Testis (tissue), 2 donors: ENCODE results near the gene TRAK2.

Experiments used
- POLR2A ChIP-seq: fragments of 450-650 bp; IDR thresholded peaks from one replicate; pipeline ENCODE4 v1.6.1; 2017; ENCODE audit warnings: antibody characterized with exemption, mild to moderate bottlenecking, moderate library complexity
- TF ChIP-seq, protein P1 (sequence below), 3 experiments: fragments of 450-650 bp in 2 of 3; fragments of 200-600 bp in 1 of 3; sonication (generic) in 1 of 3; IDR thresholded peaks; one replicate each; pipeline ENCODE4 v1.5.1; 2016 to 2019; ENCODE audit warnings: antibody characterized with exemption in 3 of 3, mild to moderate bottlenecking in 2 of 3, moderate library complexity in 1 of 3

DNA sequence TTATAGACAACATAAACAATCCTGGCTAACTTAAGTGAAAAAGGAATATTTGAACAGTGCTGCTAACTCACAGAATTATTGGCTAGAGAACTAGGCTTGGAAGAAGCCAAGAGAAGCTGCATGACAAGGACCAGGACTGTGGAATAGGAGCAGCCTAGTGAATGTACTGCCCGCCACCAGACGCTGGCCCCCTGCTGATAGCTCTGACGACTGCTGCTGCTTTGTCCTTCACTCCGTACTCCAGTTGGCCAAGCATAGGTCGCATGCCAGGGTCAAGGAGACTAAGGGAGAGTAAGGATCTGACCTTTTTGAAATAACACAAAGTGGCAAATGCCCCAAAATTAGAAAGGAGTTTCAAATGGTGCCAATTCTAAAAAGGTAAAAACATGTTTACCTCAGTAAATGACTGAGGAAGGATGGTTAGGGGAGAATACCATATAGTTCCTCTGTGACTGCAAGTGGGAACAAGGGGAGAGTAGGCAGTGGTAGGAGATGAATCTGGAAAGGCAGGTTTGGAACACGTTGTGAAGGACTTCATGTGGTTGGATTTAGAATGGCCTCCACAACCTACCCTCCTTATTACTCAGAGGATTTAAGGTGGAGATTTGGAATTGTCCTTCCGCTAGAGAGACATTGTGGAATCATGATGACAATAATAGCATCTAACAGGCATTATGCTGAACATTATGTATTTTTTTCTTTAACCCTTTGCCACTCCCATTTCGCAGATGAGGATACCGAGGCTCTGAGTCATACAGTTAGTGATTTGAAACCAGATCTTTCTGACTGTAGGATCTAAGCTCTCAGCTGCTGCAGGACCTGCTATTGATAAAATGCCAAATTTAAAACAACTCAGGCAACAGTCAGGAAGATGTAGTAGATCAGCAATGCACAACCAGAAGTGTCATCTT lies 19.8 kb upstream of the TRAK2 start:
- TF ChIP-seq, protein P1, sequence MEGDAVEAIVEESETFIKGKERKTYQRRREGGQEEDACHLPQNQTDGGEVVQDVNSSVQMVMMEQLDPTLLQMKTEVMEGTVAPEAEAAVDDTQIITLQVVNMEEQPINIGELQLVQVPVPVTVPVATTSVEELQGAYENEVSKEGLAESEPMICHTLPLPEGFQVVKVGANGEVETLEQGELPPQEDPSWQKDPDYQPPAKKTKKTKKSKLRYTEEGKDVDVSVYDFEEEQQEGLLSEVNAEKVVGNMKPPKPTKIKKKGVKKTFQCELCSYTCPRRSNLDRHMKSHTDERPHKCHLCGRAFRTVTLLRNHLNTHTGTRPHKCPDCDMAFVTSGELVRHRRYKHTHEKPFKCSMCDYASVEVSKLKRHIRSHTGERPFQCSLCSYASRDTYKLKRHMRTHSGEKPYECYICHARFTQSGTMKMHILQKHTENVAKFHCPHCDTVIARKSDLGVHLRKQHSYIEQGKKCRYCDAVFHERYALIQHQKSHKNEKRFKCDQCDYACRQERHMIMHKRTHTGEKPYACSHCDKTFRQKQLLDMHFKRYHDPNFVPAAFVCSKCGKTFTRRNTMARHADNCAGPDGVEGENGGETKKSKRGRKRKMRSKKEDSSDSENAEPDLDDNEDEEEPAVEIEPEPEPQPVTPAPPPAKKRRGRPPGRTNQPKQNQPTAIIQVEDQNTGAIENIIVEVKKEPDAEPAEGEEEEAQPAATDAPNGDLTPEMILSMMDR (IDR thresholded peaks at IDR 0.05) = no peak
- TF ChIP-seq POLR2A = no peak
